ENCODE data around the gene VIPR2.

The VIPR2 gene

GRCh38 chr7:159031750-159032149 lies 112.9 kb downstream of the VIPR2 start:
- H4K20me1 ChIP-seq (ENCODE audit: insufficient read depth), result no peaks in the 10 kb centered on the region
- TF ChIP-seq, protein P1, sequence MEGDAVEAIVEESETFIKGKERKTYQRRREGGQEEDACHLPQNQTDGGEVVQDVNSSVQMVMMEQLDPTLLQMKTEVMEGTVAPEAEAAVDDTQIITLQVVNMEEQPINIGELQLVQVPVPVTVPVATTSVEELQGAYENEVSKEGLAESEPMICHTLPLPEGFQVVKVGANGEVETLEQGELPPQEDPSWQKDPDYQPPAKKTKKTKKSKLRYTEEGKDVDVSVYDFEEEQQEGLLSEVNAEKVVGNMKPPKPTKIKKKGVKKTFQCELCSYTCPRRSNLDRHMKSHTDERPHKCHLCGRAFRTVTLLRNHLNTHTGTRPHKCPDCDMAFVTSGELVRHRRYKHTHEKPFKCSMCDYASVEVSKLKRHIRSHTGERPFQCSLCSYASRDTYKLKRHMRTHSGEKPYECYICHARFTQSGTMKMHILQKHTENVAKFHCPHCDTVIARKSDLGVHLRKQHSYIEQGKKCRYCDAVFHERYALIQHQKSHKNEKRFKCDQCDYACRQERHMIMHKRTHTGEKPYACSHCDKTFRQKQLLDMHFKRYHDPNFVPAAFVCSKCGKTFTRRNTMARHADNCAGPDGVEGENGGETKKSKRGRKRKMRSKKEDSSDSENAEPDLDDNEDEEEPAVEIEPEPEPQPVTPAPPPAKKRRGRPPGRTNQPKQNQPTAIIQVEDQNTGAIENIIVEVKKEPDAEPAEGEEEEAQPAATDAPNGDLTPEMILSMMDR (conservative IDR thresholded peaks at IDR 0.05; ENCODE audit: low read depth, low read length), result no peak
- H3K4me2 ChIP-seq, result no peak overlapping the region
- H3K79me2 ChIP-seq (ENCODE audit: insufficient read depth, low read depth), result no peaks in the 10 kb centered on the region
- no peak overlapping the region for H3K9ac ChIP-seq
- H3K27ac ChIP-seq, result no peak overlapping the region
- H3K4me1 ChIP-seq (ENCODE audit: low read depth, poor library complexity, severe bottlenecking), result no peaks in the 10 kb centered on the region
- H3K27me3 ChIP-seq (ENCODE audit: insufficient read depth, low read depth), result no peaks in the 10 kb centered on the region
- H2AFZ ChIP-seq (ENCODE audit: low read depth), result no peak overlapping the region
- no peaks in the 10 kb centered on the region for H3K36me3 ChIP-seq (ENCODE audit: insufficient read depth)
- no peak overlapping the region for H3K4me3 ChIP-seq (IDR thresholded peaks at IDR 0.05; ENCODE audit: insufficient read depth, low read depth, low read length)

DNA sequence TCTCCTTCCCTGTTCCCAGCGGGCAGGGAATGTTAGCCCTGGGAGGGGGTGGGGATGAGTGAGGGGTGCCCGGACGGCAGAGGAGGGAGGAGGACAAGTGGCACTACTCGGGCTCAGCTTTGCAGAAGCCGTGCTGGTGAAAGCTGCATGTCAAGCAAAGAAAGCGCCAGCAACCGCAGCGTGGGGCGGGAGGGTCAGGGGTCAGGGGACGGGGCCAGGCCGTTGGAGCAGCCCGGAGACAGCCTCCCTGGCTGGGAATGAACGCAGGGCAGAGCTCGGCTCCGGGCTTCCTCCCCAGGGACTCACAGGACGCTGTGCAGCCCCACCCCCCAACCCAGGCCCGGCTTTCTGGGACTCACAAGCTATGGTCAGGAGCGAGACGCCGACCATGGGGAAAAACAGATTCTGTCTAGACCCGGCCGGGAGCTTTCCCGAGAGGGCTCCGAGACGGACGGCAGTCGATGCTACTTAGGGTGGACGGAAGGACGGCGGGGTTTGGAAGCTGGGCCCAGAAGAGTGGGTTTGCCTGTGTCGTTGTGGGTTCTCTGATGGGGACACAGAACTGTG lies 113.4 kb downstream of the VIPR2 start:
- Histone ChIP-seq H3K4me3 (IDR thresholded peaks at IDR 0.05; ENCODE audit: insufficient read depth, low read depth, low read length) (no peak overlapping the region), H3K4me2 (no peak overlapping the region), H2AFZ (ENCODE audit: low read depth) (no peak overlapping the region; the same call in 1 of the 2 replicates), H3K79me2 (ENCODE audit: insufficient read depth, low read depth) (no peaks in the 10 kb centered on the region), H3K27ac (no peak overlapping the region), H3K36me3 (ENCODE audit: insufficient read depth) (no peaks in the 10 kb centered on the region), H3K9ac (no peak overlapping the region), H3K27me3 (ENCODE audit: insufficient read depth, low read depth) (no peaks in the 10 kb centered on the region), H4K20me1 (ENCODE audit: insufficient read depth) (no peaks in the 10 kb centered on the region), H3K4me1 (ENCODE audit: low read depth, poor library complexity, severe bottlenecking) (no peaks in the 10 kb centered on the region)
- TF ChIP-seq, protein P1 (conservative IDR thresholded peaks at IDR 0.05; ENCODE audit: low read depth, low read length), result no peak

DNA sequence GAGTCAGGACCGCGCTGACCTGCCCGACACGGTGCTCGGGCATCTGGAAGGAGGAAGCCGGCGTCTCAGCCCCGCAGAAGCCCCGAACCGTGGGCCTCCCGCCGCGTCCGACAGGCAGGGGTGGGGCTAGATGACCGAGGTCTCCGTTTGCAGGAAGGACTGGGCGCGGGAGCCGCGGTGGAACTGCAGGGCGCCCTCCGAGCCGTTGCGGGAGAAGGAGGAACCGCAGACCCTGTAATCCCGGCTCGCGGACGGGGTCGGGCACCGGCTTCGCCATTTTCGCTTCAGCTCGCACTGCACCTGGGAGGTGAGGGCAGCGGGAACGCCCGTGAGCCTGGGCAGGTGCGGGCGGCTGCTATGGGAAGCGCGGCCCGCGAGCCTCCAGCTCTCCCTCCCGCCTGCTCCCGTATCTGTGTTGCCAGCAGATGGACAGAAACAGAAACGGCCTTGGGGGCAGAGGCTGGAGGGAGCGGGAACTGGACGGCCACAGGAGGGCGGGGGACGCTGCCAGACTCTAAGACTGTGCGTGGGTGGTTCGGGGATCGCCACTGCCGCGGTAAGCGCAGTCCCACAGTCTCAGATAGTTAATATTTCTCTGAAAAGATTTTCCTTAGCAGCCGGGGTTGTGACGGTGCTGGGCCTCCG lies 114.1 kb downstream of the VIPR2 start:
- H2AFZ ChIP-seq (ENCODE audit: low read depth), result peak overlapping the region; percentile 27; the same call in 1 of the 2 replicates
- H3K27ac ChIP-seq, result no peak overlapping the region
- TF ChIP-seq, protein P1 (conservative IDR thresholded peaks at IDR 0.05; ENCODE audit: low read depth, low read length), result no peak
- H3K36me3 ChIP-seq (ENCODE audit: insufficient read depth), result no peaks in the 10 kb centered on the region
- H4K20me1 ChIP-seq (ENCODE audit: insufficient read depth), result no peaks in the 10 kb centered on the region
- H3K27me3 ChIP-seq (ENCODE audit: insufficient read depth, low read depth), result no peaks in the 10 kb centered on the region
- H3K4me3 ChIP-seq (IDR thresholded peaks at IDR 0.05; ENCODE audit: insufficient read depth, low read depth, low read length), result no peak overlapping the region
- H3K9ac ChIP-seq, result no peak overlapping the region
- no peaks in the 10 kb centered on the region for H3K4me1 ChIP-seq (ENCODE audit: low read depth, poor library complexity, severe bottlenecking)
- no peak overlapping the region for H3K4me2 ChIP-seq
- H3K79me2 ChIP-seq (ENCODE audit: insufficient read depth, low read depth), result no peaks in the 10 kb centered on the region

DNA sequence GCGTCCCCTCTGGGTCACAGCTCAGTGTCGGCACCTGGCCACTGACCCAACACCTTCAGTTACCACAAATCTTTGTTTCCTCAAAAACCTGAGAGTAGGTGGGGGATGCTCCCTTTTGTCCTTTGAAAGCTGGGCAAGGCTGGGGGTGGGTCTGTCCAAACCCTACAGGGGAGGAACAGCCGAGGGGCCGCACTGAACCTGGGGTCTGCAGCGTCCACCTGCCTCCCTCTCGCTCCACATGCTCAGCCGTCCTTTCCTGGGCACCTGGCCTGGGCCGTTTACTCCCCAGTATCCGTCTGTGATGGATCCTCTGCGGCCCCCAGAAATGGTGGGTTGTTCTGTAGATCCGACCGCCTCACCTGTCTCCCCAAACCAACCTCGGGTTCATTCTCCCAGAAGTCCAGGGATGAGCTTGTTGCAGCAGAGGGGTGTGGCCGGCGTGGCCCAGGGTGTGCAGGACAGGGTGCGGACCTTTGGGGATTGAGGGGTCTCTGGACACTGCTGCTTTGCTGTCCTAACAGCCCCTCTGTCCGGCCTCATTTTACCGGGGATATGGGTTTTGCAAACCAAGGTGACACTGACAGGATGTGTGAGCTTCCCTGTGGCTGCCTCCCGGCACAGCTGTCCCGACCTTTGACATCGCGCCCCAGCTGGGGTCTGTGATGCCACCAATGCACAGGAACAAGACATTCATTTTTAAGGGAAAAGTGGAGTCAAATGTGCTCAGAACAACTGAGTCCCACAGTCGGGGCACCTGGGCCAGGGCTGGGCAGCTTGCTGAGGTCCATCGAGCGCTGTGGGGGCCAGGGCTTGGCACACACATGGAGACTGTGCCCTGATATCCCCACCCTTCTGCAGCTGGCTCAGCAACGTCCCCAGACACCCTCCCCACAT lies 115.9 kb downstream of the VIPR2 start:
- Histone ChIP-seq H3K4me1 (ENCODE audit: low read depth, poor library complexity, severe bottlenecking) (no peaks in the 10 kb centered on the region), H3K27me3 (ENCODE audit: insufficient read depth, low read depth) (no peaks in the 10 kb centered on the region), H3K27ac (no peak overlapping the region), H2AFZ (ENCODE audit: low read depth) (no peak overlapping the region), H3K4me3 (IDR thresholded peaks at IDR 0.05; ENCODE audit: insufficient read depth, low read depth, low read length) (no peak overlapping the region), H3K36me3 (ENCODE audit: insufficient read depth) (no peaks in the 10 kb centered on the region), H3K9ac (no peak overlapping the region), H4K20me1 (ENCODE audit: insufficient read depth) (no peaks in the 10 kb centered on the region), H3K4me2 (no peak overlapping the region), H3K79me2 (ENCODE audit: insufficient read depth, low read depth) (no peaks in the 10 kb centered on the region)
- TF ChIP-seq, protein P1 (conservative IDR thresholded peaks at IDR 0.05; ENCODE audit: low read depth, low read length), result no peak

Measured in KMS-11 (cell line).